ENCODE results near the gene TMEM273.

GRCh38 chr10:49105076-49105475, 83.1 kb downstream of the TMEM273 start:
- TF ChIP-seq SMAD3 (CRISPR knock-in tag; IDR thresholded peaks at IDR 0.05; ENCODE audit: borderline replicate concordance), result no peak
- no peak for TF ChIP-seq TP53 (CRISPR knock-in tag; IDR thresholded peaks at IDR 0.05)
- no peak for TF ChIP-seq NFE2L1 (CRISPR knock-in tag; IDR thresholded peaks at IDR 0.05)
- no peak for TF ChIP-seq CTCF (IDR thresholded peaks at IDR 0.05)
